Measurements from ENCODE around the gene SIVA1.
A peak's percentile ranks its signal among the peaks of the same experiment; 100 is the strongest.

The SIVA1 gene

GRCh38 chr14:104788161-104788818, 35.3 kb downstream of the SIVA1 start:
- Histone ChIP-seq H3K9ac (ENCODE audit: low read length) (no peak overlapping the region), H3K9me3 (ENCODE audit: control insufficient read depth, low read length) (no peaks in the 10 kb centered on the region), H3K27me3 (ENCODE audit: control insufficient read depth, insufficient read depth, low read length) (no peaks in the 10 kb centered on the region), H3K4me3 (ENCODE audit: low read length) (no peak overlapping the region), H3K4me1 (ENCODE audit: control insufficient read depth, insufficient read depth, low read length) (peaks cover 38% of the 10 kb centered on the region), H3K36me3 (ENCODE audit: control insufficient read depth, insufficient read depth, low read length) (peaks cover 6% of the 10 kb centered on the region)

GRCh38 chr14:104788873-104789663, 36.1 kb downstream of the SIVA1 start:
- Histone ChIP-seq H3K9me3 (ENCODE audit: control insufficient read depth, low read length) (no peaks in the 10 kb centered on the region), H3K27me3 (ENCODE audit: control insufficient read depth, insufficient read depth, low read length) (no peaks in the 10 kb centered on the region), H3K36me3 (ENCODE audit: control insufficient read depth, insufficient read depth, low read length) (peaks cover 6% of the 10 kb centered on the region), H3K4me3 (ENCODE audit: low read length) (no peak overlapping the region), H3K9ac (ENCODE audit: low read length) (no peak overlapping the region), H3K4me1 (ENCODE audit: control insufficient read depth, insufficient read depth, low read length) (peaks cover 46% of the 10 kb centered on the region)

DNA sequence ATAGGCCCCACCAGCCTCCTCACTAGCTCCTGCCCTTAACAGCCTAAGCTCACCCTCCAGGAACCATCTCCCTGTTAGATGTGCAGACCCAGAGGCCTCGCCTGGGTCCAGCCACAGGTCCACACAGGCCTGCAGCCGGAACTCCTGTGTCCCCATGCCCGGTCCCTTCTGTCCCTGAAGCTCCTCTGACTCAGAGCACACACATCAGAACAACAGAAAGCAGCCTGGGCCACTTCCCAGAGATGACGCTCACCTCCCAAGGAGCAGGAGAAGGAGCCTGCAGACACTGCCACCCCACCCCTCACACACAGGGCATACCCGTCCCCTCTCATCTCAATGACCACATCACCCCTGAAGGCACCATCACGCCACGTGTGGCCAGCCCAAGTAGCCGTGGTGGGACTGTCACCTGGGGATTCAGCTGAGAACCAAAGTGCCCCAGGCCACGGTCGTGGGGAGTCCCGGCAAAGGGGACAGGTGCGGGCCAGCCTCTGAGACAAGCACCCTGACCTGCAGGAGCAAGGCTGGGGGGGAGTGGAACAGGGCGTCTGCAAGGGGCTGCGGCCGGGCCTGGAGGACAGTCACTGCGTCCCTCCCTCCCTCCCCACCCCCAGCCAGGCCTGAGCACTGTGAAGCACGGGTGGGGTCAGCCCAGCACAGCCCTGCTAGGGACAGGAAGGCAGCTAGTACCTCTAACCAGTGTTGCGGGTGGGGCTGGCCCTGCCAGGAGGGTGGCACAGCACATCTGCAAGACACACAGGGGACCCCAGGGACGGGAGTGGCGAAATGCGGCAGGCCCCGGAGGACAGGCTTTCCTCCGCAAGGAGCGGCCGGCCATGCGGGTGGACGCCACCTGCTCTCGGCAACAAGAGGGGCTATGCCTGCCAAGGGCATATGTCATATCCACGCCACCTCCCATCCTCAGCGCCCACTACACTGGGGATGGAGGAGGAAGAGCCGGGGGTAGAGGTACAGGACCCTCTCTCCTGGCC, 37.1 kb downstream of the SIVA1 start:
- H3K9ac ChIP-seq (ENCODE audit: low read length) = no peak overlapping the region
- H3K4me3 ChIP-seq (ENCODE audit: low read length) = no peak overlapping the region
- no peaks in the 10 kb centered on the region for H3K27me3 ChIP-seq (ENCODE audit: control insufficient read depth, insufficient read depth, low read length)
- H3K4me1 ChIP-seq (ENCODE audit: control insufficient read depth, insufficient read depth, low read length) = peaks cover 54% of the 10 kb centered on the region
- no peaks in the 10 kb centered on the region for H3K9me3 ChIP-seq (ENCODE audit: control insufficient read depth, low read length)
- peaks cover 6% of the 10 kb centered on the region for H3K36me3 ChIP-seq (ENCODE audit: control insufficient read depth, insufficient read depth, low read length)

DNA sequence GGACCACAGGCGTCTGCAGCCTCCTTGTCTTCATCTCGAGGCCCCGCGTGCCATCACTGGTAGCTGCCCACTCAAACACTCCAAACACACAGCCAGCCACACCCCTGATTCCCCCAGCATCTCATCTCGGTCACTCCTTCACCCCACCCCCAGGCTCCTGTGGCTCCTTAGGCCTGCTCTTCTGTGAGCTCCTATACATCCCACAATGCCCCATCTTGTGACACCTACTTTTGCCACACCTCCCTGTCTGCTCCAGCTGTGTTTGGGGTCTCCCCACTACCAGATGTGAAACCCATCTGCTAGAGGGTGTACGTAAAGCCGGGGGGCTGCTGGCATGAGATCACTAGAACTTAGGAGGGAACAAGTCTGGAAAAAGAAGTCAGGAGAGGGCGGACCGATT, 38.5 kb downstream of the SIVA1 start:
- no peaks in the 10 kb centered on the region for H3K27me3 ChIP-seq (ENCODE audit: control insufficient read depth, insufficient read depth, low read length)
- H3K4me3 ChIP-seq (ENCODE audit: low read length) = no peak overlapping the region
- H3K9me3 ChIP-seq (ENCODE audit: control insufficient read depth, low read length) = no peaks in the 10 kb centered on the region
- peaks cover 6% of the 10 kb centered on the region for H3K36me3 ChIP-seq (ENCODE audit: control insufficient read depth, insufficient read depth, low read length)
- H3K4me1 ChIP-seq (ENCODE audit: control insufficient read depth, insufficient read depth, low read length) = peaks cover 59% of the 10 kb centered on the region
- H3K9ac ChIP-seq (ENCODE audit: low read length) = peak overlapping the region; percentile 28

GRCh38 chr14:104792101-104792884, 39.3 kb downstream of the SIVA1 start:
- peaks cover 59% of the 10 kb centered on the region for H3K4me1 ChIP-seq (ENCODE audit: control insufficient read depth, insufficient read depth, low read length)
- H3K4me3 ChIP-seq (ENCODE audit: low read length) = no peak overlapping the region
- no peaks in the 10 kb centered on the region for H3K9me3 ChIP-seq (ENCODE audit: control insufficient read depth, low read length)
- H3K9ac ChIP-seq (ENCODE audit: low read length) = peak overlapping the region; percentile 80
- H3K27me3 ChIP-seq (ENCODE audit: control insufficient read depth, insufficient read depth, low read length) = no peaks in the 10 kb centered on the region
- H3K36me3 ChIP-seq (ENCODE audit: control insufficient read depth, insufficient read depth, low read length) = peaks cover 6% of the 10 kb centered on the region

DNA sequence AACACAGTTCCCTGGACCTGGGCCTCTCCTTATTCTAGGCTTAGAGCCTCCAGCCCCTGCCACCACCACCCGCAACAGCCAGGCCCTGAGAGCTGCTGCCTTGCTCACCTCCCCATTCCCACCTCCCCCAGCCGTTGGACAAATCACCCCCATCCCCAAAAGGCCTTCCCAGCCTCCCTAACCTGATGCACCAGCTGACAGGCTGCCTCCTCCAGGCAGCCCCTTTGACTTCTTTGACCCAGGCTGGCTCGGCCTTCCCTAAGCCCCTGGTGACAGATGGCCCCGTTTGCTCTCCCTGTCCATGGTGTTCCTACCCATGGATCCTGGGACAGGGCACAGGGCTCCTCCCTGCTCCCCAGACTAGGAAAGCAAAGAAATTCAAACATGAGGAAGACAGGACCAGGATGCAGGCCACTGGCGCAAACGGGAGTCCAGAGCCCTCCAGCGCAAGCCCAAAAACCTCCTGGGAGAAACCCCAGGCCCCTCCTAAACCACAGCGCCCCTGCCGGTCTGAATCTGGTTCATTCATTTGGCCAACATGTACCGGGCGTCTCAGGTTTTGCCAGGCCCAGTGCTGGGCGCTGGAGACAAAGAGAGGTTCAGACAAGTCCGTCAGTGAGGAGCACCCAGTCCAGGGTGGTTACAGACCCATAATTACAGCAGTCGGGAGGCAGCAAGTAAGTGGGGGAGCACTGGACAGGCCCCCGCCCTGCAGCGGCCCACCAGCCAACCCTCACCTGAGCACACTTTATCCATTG, 40.2 kb downstream of the SIVA1 start:
- no peaks in the 10 kb centered on the region for H3K9me3 ChIP-seq (ENCODE audit: control insufficient read depth, low read length)
- H3K27me3 ChIP-seq (ENCODE audit: control insufficient read depth, insufficient read depth, low read length) = no peaks in the 10 kb centered on the region
- peaks cover 59% of the 10 kb centered on the region for H3K4me1 ChIP-seq (ENCODE audit: control insufficient read depth, insufficient read depth, low read length)
- H3K9ac ChIP-seq (ENCODE audit: low read length) = peak overlapping the region; percentile 80
- H3K36me3 ChIP-seq (ENCODE audit: control insufficient read depth, insufficient read depth, low read length) = peaks cover 6% of the 10 kb centered on the region
- no peak overlapping the region for H3K4me3 ChIP-seq (ENCODE audit: low read length)

DNA sequence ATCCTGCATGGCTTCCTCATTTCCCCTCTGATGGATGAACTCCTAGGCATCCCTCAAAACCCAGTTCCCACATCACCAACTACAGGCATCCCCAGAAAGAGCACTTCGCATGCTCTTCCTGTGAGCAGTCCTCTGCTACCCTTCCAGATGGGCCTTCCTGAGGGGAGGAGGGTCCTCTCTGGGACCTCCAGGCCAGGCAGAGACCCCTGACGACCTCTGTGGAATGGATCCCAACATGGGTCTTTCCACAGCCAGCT, 40.7 kb downstream of the SIVA1 start:
- Histone ChIP-seq H3K27me3 (ENCODE audit: control insufficient read depth, insufficient read depth, low read length) (no peaks in the 10 kb centered on the region), H3K9me3 (ENCODE audit: control insufficient read depth, low read length) (no peaks in the 10 kb centered on the region), H3K4me1 (ENCODE audit: control insufficient read depth, insufficient read depth, low read length) (peaks cover 63% of the 10 kb centered on the region), H3K36me3 (ENCODE audit: control insufficient read depth, insufficient read depth, low read length) (peaks cover 6% of the 10 kb centered on the region), H3K9ac (ENCODE audit: low read length) (peak overlapping the region; percentile 80), H3K4me3 (ENCODE audit: low read length) (no peak overlapping the region)

DNA sequence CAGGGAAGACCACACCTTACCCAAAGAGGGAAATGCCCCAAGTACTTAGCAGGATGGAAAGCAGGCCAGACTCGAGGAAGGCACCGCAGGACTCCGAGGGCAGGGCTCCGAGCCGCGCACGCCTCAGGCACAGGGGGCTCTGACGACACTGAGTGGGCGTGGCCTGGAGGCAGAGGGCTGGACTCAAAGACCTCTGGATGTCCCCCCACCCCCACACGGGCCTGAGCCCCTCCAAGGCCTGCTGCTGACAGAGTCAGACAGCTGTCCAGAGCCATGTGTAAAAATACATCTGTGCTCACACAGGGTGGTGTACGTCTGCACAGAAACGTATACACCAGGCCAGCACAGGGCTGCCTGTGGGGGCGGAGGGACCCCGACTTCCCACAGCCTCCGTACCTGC, 41.2 kb downstream of the SIVA1 start:
- Histone ChIP-seq H3K27me3 (ENCODE audit: control insufficient read depth, insufficient read depth, low read length) (no peaks in the 10 kb centered on the region), H3K4me3 (ENCODE audit: low read length) (peak overlapping the region; percentile 80), H3K9ac (ENCODE audit: low read length) (peak overlapping the region; percentile 80), H3K36me3 (ENCODE audit: control insufficient read depth, insufficient read depth, low read length) (peaks cover 6% of the 10 kb centered on the region), H3K4me1 (ENCODE audit: control insufficient read depth, insufficient read depth, low read length) (peaks cover 67% of the 10 kb centered on the region), H3K9me3 (ENCODE audit: control insufficient read depth, low read length) (no peaks in the 10 kb centered on the region)

- Histone ChIP-seq H3K36me3 (ENCODE audit: control insufficient read depth, insufficient read depth, low read length) (peaks cover 6% of the 10 kb centered on the region), H3K4me1 (ENCODE audit: control insufficient read depth, insufficient read depth, low read length) (peaks cover 72% of the 10 kb centered on the region), H3K9ac (ENCODE audit: low read length) (peak overlapping the region; percentile 80), H3K9me3 (ENCODE audit: control insufficient read depth, low read length) (no peaks in the 10 kb centered on the region), H3K27me3 (ENCODE audit: control insufficient read depth, insufficient read depth, low read length) (no peaks in the 10 kb centered on the region), H3K4me3 (ENCODE audit: low read length) (peak overlapping the region; percentile 80)
These were observed 41.7 kb downstream of the SIVA1 start for GRCh38 chr14:104794631-104794992.

DNA sequence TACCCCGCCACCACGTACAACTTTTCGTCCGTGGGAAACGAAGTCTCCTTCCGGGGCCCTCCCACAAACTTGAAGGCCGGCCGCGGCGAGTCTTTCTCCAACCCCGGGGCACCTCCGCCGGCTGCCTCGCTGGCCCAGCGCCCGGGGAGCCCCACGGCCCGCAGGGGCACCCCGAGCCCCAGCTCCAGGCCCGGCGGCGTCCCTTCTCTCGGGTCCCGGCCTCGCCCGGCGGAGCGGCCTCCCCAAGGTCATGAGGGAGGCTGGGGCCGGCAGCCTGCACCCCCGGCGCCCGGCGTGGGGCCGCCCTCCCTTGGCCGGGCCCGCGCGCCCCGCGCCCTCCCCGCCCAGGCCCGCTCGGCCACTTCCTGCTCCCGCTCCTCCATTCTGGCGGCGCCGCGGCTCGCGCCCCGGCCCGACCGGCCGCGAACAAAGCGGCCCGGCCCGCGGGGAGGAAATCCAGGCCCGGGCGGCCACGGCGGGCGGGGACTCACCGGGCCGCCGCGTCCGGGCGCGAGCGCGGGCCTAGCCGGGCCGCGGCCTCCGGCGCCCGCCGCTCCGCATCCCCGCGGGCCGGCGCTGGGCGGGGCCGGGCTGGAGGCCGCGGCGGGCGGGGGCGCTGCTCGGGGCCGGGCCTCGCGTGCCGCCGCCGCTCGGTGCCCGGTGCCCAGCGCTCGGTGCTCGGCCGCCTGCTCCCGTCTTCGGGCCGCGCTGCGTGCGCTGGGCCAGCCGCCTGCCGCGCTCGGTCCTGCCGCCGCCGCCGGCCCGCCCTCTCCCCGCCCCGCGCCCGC, 42.2 kb downstream of the SIVA1 start, which contains the start of gene AKT1:
Gene AKT1 (minus strand): TSS at position 756 of the 788 bp plus-strand sequence. CDS start 3,105 bp downstream, outside the sequence.
- peaks cover 6% of the 10 kb centered on the region for H3K36me3 ChIP-seq (ENCODE audit: control insufficient read depth, insufficient read depth, low read length)
- H3K4me1 ChIP-seq (ENCODE audit: control insufficient read depth, insufficient read depth, low read length) = peaks cover 78% of the 10 kb centered on the region
- no peaks in the 10 kb centered on the region for H3K27me3 ChIP-seq (ENCODE audit: control insufficient read depth, insufficient read depth, low read length)
- H3K9ac ChIP-seq (ENCODE audit: low read length) = peak within 1 kb of the TSS; percentile 80
- no peaks in the 10 kb centered on the region for H3K9me3 ChIP-seq (ENCODE audit: control insufficient read depth, low read length)
- peak within 1 kb of the TSS; percentile 80 for H3K4me3 ChIP-seq (ENCODE audit: low read length)
